Ishikawa (cell line): Measurements from ENCODE around the gene CSNK1G1.

Experiments
- CEBPB ChIP-seq: IDR thresholded peaks from 2 replicates; pipeline ENCODE4 v1.6.1; 2012
- CREB1 ChIP-seq: IDR thresholded peaks from 2 replicates; pipeline ENCODE4 v1.6.1; 2012; ENCODE audit warnings: low read depth
- EGR1 ChIP-seq: IDR thresholded peaks from 2 replicates; pipeline ENCODE4 v1.6.1; 2012
- EP300 ChIP-seq: IDR thresholded peaks from 2 replicates; pipeline ENCODE4 v1.6.1; 2012; ENCODE audit warnings: borderline replicate concordance
- MAX ChIP-seq: IDR thresholded peaks from 2 replicates; pipeline ENCODE4 v1.6.1; 2012
- NFIC ChIP-seq: IDR thresholded peaks from 2 replicates; pipeline ENCODE4 v1.6.1; 2012
- RAD21 ChIP-seq: IDR thresholded peaks from 2 replicates; pipeline ENCODE4 v1.6.1; 2012; ENCODE audit warnings: low read depth
- REST ChIP-seq: IDR thresholded peaks from 2 replicates; pipeline ENCODE4 v1.6.1; 2012; ENCODE audit warnings: low read depth, mild to moderate bottlenecking
- TAF1 ChIP-seq: IDR thresholded peaks from 2 replicates; pipeline ENCODE4 v1.6.1; 2012; ENCODE audit warnings: low read depth, mild to moderate bottlenecking
- TEAD4 ChIP-seq: IDR thresholded peaks from 2 replicates; pipeline ENCODE4 v1.6.1; 2012
- USF1 ChIP-seq: IDR thresholded peaks from 2 replicates; pipeline ENCODE4 v1.6.1; 2012
- YY1 ChIP-seq: IDR thresholded peaks from 2 replicates; pipeline ENCODE4 v1.6.1; 2012; ENCODE audit warnings: low read depth
- ZBTB7A ChIP-seq: IDR thresholded peaks from 2 replicates; pipeline ENCODE4 v1.6.1; 2012; ENCODE audit warnings: low read depth

- TF ChIP-seq RAD21 (no peak), CEBPB (no peak), MAX (no peak), EP300 (no peak), EGR1 (no peak), REST (no peak), YY1 (no peak), ZBTB7A (no peak), TAF1 (no peak), USF1 (no peak), NFIC (no peak), CREB1 (no peak), TEAD4 (no peak)
Measured at GRCh38 chr15:64251658-64252057, 104.3 kb downstream of the CSNK1G1 start.
